HUDEP-2 (cell line): ENCODE measurements around the gene DNAJC22.
"Not testable (repeated sequence)": the region's sequence is repeated elsewhere in the genome, so short reads cannot be mapped to it uniquely, and the experiment has no call there.

Experiments used
- DNase-seq, 76 experiments: peaks; one replicate each; lab custom pipeline; 2025; ENCODE audit not compliant: unreplicated experiment in 76 of 76; lab: John Stamatoyannopoulos, UW

Gene DNAJC22

GRCh38 chr12:49367381-49368239 lies 20.9 kb downstream of the DNAJC22 start, which contains the start of gene SPATS2:
SPATS2 (plus strand) TSS chr12:49367462; CDS start chr12:49461013, 93,551 bp downstream.
- DNase-seq, result peak in 5 of 76 experiments; percentile 51 to 84 (median 75)

GRCh38 chr12:49368240-49368600 lies 21.5 kb downstream of the DNAJC22 start:
- DNase-seq, result no peak

- DNase-seq, result peak in 21 of 76 experiments; percentile 5 to 42 (median 22)
Observed at GRCh38 chr12:49369411-49370145, 22.9 kb downstream of the DNAJC22 start.

- DNase-seq, result no peak
Observed at GRCh38 chr12:49370539-49370938, 23.9 kb downstream of the DNAJC22 start.

- DNase-seq, result no peak
Observed at GRCh38 chr12:49375406-49375805, 28.7 kb downstream of the DNAJC22 start.

GRCh38 chr12:49377386-49377785 lies 30.7 kb downstream of the DNAJC22 start:
- no peak for DNase-seq

GRCh38 chr12:49380184-49380583 lies 33.5 kb downstream of the DNAJC22 start:
- DNase-seq, result not testable (repeated sequence)

GRCh38 chr12:49388682-49389386 lies 42.1 kb downstream of the DNAJC22 start:
- no peak for DNase-seq

- DNase-seq, result no peak
Observed at GRCh38 chr12:49389387-49389703, 42.7 kb downstream of the DNAJC22 start.

- no peak for DNase-seq
Observed at GRCh38 chr12:49397000-49397399, 50.3 kb downstream of the DNAJC22 start.

GRCh38 chr12:49400304-49400703 lies 53.6 kb downstream of the DNAJC22 start:
- no peak for DNase-seq
